Parathyroid adenoma (tissue), 2 donors: ENCODE measurements around the gene CAPN8.

Source experiments
- H2AFZ ChIP-seq: fragments of 300-600 bp; sonication (generic); one replicate; pipeline ENCODE4 v1.7.0; 2017; ENCODE audit warnings: antibody characterized with exemption, mild to moderate bottlenecking
- H3K27ac ChIP-seq: fragments of 300-600 bp; sonication (generic); one replicate; pipeline ENCODE4 v1.7.0; 2017
- H3K27me3 ChIP-seq: fragments of 300-600 bp; sonication (generic); one replicate; pipeline ENCODE4 v1.7.0; 2017; ENCODE audit warnings: low read length; ENCODE audit not compliant: control insufficient read depth, insufficient read depth
- H3K36me3 ChIP-seq: fragments of 300-600 bp; sonication (generic); one replicate; pipeline ENCODE4 v1.7.0; 2017; ENCODE audit warnings: low read length; ENCODE audit not compliant: control insufficient read depth, insufficient read depth
- H3K4me1 ChIP-seq: fragments of 300-600 bp; sonication (generic); one replicate; pipeline ENCODE4 v1.7.0; 2017; ENCODE audit warnings: control low read depth
- H3K4me2 ChIP-seq: fragments of 300-600 bp; sonication (generic); one replicate; pipeline ENCODE4 v1.7.0; 2017; ENCODE audit warnings: low read length
- H3K4me3 ChIP-seq: fragments of 300-600 bp; sonication (generic); one replicate; pipeline ENCODE4 v1.7.0; 2017; ENCODE audit warnings: low read depth, low read length
- H3K79me2 ChIP-seq: fragments of 300-600 bp; sonication (generic); one replicate; pipeline ENCODE4 v1.7.0; 2017; ENCODE audit warnings: control low read depth
- H3K9ac ChIP-seq: fragments of 300-600 bp; sonication (generic); one replicate; pipeline ENCODE4 v1.7.0; 2017; ENCODE audit warnings: mild to moderate bottlenecking
- H3K9me3 ChIP-seq: fragments of 300-600 bp; sonication (generic); one replicate; pipeline ENCODE4 v1.7.0; 2017; ENCODE audit warnings: low read length; ENCODE audit not compliant: control insufficient read depth
- CTCF ChIP-seq: fragments of 300-600 bp; sonication (generic); IDR thresholded peaks from one replicate; pipeline ENCODE4 v1.7.0; 2017; ENCODE audit warnings: antibody characterized with exemption, mild to moderate bottlenecking
- donor health status: primary hyperparathyroidism.

Gene CAPN8

GRCh38 chr1:223515926-223516325, 149.6 kb downstream of the CAPN8 start:
- Histone ChIP-seq H3K36me3 (no peaks in the 10 kb centered on the region), H2AFZ (no peak overlapping the region), H3K4me3 (no peak overlapping the region), H3K4me2 (no peak overlapping the region), H3K27me3 (no peaks in the 10 kb centered on the region), H3K9me3 (no peaks in the 10 kb centered on the region), H3K4me1 (no peaks in the 10 kb centered on the region), H3K9ac (no peak overlapping the region), H3K79me2 (no peaks in the 10 kb centered on the region), H3K27ac (no peak overlapping the region)
- no peak for TF ChIP-seq CTCF

GRCh38 chr1:223515421-223515820, 150.1 kb downstream of the CAPN8 start:
- TF ChIP-seq CTCF, result no peak
- Histone ChIP-seq H3K9me3 (no peaks in the 10 kb centered on the region), H3K4me3 (no peak overlapping the region), H3K4me2 (no peak overlapping the region), H2AFZ (no peak overlapping the region), H3K4me1 (no peaks in the 10 kb centered on the region), H3K79me2 (no peaks in the 10 kb centered on the region), H3K36me3 (no peaks in the 10 kb centered on the region), H3K9ac (no peak overlapping the region), H3K27me3 (no peaks in the 10 kb centered on the region), H3K27ac (no peak overlapping the region)

GRCh38 chr1:223514644-223515043, 150.9 kb downstream of the CAPN8 start:
- no peaks in the 10 kb centered on the region for H3K79me2 ChIP-seq
- H2AFZ ChIP-seq, result no peak overlapping the region
- H3K27ac ChIP-seq, result no peak overlapping the region
- no peaks in the 10 kb centered on the region for H3K4me1 ChIP-seq
- H3K4me3 ChIP-seq, result no peak overlapping the region
- no peaks in the 10 kb centered on the region for H3K9me3 ChIP-seq
- H3K36me3 ChIP-seq, result no peaks in the 10 kb centered on the region
- no peaks in the 10 kb centered on the region for H3K27me3 ChIP-seq
- no peak for TF ChIP-seq CTCF
- H3K4me2 ChIP-seq, result no peak overlapping the region
- H3K9ac ChIP-seq, result no peak overlapping the region

- no peaks in the 10 kb centered on the region for H3K79me2 ChIP-seq
- H3K4me1 ChIP-seq, result no peaks in the 10 kb centered on the region
- no peak overlapping the region for H3K4me3 ChIP-seq
- H3K27ac ChIP-seq, result no peak overlapping the region
- H3K36me3 ChIP-seq, result no peaks in the 10 kb centered on the region
- H2AFZ ChIP-seq, result no peak overlapping the region
- H3K9ac ChIP-seq, result no peak overlapping the region
- H3K9me3 ChIP-seq, result no peaks in the 10 kb centered on the region
- H3K27me3 ChIP-seq, result no peaks in the 10 kb centered on the region
- no peak overlapping the region for H3K4me2 ChIP-seq
- TF ChIP-seq CTCF, result no peak
Observed at GRCh38 chr1:223513309-223513708, 152.2 kb downstream of the CAPN8 start.

- H3K4me3 ChIP-seq, result no peak overlapping the region
- H3K4me2 ChIP-seq, result no peak overlapping the region
- H3K27me3 ChIP-seq, result no peaks in the 10 kb centered on the region
- H3K79me2 ChIP-seq, result no peaks in the 10 kb centered on the region
- H3K9me3 ChIP-seq, result no peaks in the 10 kb centered on the region
- H3K36me3 ChIP-seq, result no peaks in the 10 kb centered on the region
- H3K9ac ChIP-seq, result no peak overlapping the region
- H3K27ac ChIP-seq, result no peak overlapping the region
- no peak for TF ChIP-seq CTCF
- H3K4me1 ChIP-seq, result no peaks in the 10 kb centered on the region
- H2AFZ ChIP-seq, result no peak overlapping the region
Observed at GRCh38 chr1:223512057-223512456, 153.4 kb downstream of the CAPN8 start.
